Measurements from ENCODE around the gene IL10.

DNA sequence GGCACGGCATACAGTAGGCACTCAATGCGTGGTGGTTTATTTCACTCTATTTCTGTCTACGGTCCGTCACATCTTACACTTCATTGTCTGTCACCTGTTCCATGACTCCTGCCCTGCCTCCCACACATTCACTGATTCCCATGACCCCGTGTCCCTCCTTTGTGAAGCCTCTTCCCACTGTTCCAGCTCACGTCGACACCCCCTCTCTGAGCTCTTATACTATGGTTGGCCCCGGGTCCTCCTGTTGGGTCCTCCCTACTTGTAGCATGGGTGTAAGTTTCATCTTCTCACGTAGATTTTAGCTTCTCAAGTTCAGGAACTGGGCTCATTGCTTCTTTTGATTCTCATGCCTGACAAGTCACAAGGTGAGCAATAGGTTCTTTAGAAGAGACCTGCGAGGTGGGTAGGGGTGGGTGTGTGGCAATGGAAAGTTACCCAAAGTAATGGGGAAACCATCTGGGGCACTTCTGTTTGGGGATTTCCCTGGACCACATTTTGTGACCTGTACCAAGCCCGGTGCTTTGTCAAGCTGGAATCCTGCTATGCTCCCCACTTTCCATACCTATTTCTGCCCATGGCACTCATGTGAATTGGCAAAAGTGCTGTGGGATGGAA, 22.1 kb upstream of the IL10 start:
- TF ChIP-seq CTCF (IDR thresholded peaks at IDR 0.05) (no peak), POLR2A (IDR thresholded peaks at IDR 0.05) (no peak)
